ENCODE measurements around the gene CRIP3.

Gene CRIP3

DNA sequence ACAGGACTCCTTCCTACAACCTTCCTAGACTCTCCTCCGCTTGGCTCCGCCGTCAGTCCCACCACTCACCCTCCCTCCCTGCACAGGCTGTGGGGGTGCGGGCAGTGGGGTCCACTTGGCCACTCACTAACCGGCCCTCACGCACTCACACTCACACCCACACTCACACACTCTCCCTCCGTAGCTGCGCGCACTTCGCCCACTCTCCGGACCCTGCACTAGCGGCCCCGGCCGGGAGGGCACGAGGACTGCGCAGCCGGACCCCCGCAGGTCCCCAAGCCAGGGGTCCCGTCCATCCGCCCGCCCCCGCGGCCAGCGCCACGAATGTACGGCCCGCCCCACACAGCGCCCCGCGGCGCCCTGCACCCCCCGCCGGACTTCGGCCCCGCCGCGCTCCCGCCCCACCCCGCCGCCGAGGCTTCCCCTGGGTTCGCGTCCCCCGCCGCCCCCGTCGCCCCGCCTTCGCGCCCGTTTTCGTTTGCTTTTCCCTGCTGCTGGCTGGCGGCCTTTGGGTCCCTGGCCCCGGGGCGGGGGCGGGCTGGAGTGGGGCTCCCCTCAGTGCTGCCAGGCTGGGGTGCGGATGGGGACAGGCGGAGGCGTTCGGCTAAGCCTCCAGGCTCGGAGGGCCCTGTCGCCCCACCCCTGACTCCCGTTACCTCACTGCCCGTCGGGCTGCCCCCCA is 33.6 kb downstream of the CRIP3 start:
- DNase-seq: peak in 3 of 56 donors; percentile 18 to 67 (median 61)

GRCh38 chr6:43274127-43274915 is 34.3 kb downstream of the CRIP3 start:
- no peak for DNase-seq

- DNase-seq: no peak
Observed at GRCh38 chr6:43273707-43274106, 34.9 kb downstream of the CRIP3 start.

GRCh38 chr6:43271944-43272343 is 36.7 kb downstream of the CRIP3 start:
- no peak for DNase-seq

DNA sequence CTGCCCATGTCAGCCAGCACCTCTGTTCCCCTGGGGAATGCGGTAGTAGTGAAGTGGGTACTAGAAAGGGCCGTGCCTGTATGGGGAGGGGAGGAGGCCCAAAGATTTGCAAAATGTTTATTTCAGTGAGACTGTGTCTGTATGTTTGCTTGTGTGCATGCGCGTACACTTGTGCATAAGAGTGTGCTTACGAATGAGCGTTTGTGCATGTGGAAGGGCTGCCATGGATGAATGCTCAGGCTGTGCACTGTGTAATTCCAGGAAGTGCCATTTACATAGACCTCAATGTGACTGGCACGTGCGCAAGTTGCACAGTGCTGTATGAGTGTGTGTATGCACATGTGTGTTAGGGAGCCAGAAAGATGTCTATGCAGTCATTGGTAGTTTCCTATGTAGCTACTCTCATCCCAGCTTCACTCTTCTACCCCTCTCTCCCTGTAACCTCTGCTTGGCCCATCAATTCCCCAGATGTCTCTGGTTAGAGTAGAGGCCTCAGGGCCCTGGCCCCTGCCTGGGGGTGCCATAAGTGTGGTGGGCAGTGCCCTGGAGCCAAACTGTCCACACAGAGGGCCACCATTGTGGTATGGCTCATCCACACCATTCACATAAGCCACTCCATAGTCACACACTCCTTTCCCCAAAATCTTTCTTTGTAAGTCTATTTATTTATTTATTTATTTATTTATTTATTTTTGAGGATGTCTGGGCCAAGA is 37.4 kb downstream of the CRIP3 start:
- no peak for DNase-seq

- no peak for DNase-seq
Observed at GRCh38 chr6:43269273-43270007, 39.2 kb downstream of the CRIP3 start.

DNA sequence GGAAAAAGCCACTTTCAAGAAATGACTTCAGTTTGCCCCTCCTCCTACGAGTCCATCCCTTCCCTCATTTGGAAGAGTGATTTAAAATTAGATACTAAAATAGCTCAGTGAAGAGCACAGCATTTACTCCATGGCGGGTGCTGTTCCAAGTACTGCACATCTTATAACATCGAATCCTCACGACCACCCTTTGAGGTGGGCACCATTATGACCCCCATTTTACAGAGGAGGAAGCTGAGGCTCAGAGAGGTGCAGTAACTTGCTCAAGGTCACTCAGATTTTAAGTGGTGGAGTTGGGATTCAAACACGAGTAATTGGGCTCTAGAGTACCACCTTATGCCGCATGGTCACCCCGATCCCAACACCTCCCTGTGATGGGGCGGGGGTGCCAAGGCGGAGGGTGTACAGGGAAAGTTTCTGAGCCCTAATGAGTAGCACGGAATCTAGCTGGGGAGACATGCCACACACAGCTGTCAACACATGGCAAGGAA is 39.8 kb downstream of the CRIP3 start:
- DNase-seq: no peak

GRCh38 chr6:43268355-43268700 is 40.3 kb downstream of the CRIP3 start:
- peak in 52 of 56 donors; percentile 13 to 86 (median 62) for DNase-seq

GRCh38 chr6:43267619-43268354 is 40.8 kb downstream of the CRIP3 start:
- DNase-seq: no peak

- no peak for DNase-seq
Observed at GRCh38 chr6:43265564-43265963, 43.1 kb downstream of the CRIP3 start.

- no peak for DNase-seq
Observed at GRCh38 chr6:43264599-43265145, 44.0 kb downstream of the CRIP3 start.

DNA sequence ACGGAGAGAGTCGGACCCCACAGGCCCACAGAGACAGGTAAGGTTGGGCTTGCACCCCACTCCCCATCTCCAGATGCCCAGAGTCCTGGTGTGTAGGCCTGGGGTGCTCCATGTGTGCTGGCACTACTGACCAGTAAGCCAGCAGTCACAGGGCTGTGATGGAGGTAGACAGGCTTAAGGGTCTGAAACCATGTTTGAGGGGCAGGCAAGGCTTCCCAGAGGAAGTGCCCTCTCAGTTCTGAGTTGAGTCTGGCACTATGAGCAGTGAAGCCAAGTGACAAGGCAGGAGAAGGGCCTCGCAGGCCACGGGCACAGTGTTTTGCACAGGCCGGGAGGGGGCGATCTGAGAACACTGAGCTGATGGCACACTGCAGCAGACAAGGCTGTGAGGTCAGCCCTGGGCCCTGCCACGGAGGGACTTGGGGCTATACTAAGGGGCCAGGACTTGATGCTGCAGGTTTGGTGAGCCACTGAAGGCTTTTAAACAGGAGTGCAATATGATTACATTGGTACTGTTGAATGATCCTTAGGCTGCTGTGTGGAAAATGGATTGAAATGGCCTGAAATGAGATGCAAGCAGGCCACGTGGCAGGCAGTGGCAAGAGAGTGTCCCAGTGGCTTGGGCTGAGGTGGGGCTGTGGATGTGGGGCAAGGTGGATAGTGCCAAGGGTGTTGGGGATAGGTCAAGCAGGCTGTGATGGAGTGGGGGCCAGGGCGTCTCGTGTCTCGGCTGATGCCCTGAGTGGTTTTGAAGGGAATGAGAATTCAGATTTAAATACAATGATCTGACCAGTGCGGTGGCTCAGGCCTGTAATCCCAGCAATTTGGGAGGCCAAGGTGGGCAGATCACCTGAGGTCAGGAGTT is 45.1 kb downstream of the CRIP3 start:
- DNase-seq: peak in 30 of 56 donors; percentile 5 to 60 (median 24)

DNA sequence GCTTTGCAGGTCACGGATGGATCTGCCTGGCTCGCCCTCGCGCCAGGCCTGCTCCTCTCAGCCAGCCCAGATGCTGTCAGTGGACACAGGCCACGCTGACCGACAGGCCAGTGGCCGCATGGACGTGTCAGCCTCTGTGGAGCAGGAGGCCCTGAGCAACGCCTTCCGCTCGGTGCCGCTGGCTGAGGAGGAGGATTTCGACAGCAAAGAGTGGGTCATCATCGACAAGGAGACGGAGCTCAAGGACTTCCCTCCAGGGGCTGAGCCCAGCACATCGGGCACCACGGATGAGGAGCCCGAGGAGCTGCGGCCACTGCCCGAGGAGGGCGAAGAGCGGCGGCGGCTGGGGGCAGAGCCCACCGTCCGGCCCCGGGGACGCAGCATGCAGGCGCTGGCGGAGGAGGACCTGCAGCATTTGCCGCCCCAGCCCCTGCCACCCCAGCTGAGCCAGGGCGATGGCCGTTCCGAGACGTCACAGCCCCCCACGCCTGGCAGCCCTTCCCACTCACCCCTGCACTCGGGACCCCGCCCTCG is 45.8 kb downstream of the CRIP3 start:
- DNase-seq: no peak

GRCh38 chr6:43262000-43262779 is 46.4 kb downstream of the CRIP3 start:
- no peak for DNase-seq

DNA sequence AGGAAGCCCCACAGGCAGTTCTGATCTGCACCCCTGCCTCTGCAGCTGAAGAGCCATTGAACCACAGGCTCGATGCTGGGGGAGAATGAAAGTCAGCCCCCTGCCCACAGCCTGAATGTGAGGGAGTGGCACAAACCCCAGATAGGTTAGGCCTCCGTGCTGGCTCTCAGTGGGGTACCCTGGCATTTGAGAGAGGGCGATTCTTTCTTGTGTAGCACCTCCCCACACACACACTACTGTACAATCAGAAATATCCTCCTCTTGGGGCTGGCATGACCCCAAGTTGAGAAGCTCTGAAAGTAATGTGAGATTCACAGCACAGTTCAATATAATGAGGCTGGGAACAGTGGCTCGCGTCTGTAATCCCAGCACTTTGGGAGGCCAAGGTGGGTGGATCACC is 47.4 kb downstream of the CRIP3 start:
- DNase-seq: no peak

GRCh38 chr6:43260791-43261190 is 47.8 kb downstream of the CRIP3 start:
- DNase-seq: no peak

GRCh38 chr6:43258807-43259686 is 49.6 kb downstream of the CRIP3 start:
- DNase-seq: no peak

Measured in amygdala (tissue), 56 donors.